Measurements from ENCODE around the gene SSBP3.

The SSBP3 gene

GRCh38 chr1:54311506-54311905 is 94.7 kb downstream of the SSBP3 start:
- Histone ChIP-seq H3K4me2 (ENCODE audit: low read length) (no peak overlapping the region), H3K27me3 (ENCODE audit: low read depth, low read length) (no peaks in the 10 kb centered on the region), H3K79me2 (ENCODE audit: low read length) (no peaks in the 10 kb centered on the region), H3K4me3 (ENCODE audit: low read length) (no peak overlapping the region), H4K20me1 (ENCODE audit: insufficient read depth, low read length) (no peaks in the 10 kb centered on the region), H2AFZ (ENCODE audit: low read depth, low read length) (no peak overlapping the region), H3K4me1 (ENCODE audit: low read length) (no peaks in the 10 kb centered on the region), H3K27ac (ENCODE audit: low read length) (no peak overlapping the region), H3K9ac (ENCODE audit: low read length) (no peak overlapping the region), H3K36me3 (replicated peaks; ENCODE audit: low read depth, low read length) (no peaks in the 10 kb centered on the region), H3K9me3 (ENCODE audit: insufficient read depth, low read length) (no peaks in the 10 kb centered on the region)
- TF ChIP-seq CTCF (IDR thresholded peaks at IDR 0.05; ENCODE audit: low read depth, low read length) (no peak), EZH2phosphoT487 (IDR thresholded peaks at IDR 0.05; ENCODE audit: low read depth) (no peak)

DNA sequence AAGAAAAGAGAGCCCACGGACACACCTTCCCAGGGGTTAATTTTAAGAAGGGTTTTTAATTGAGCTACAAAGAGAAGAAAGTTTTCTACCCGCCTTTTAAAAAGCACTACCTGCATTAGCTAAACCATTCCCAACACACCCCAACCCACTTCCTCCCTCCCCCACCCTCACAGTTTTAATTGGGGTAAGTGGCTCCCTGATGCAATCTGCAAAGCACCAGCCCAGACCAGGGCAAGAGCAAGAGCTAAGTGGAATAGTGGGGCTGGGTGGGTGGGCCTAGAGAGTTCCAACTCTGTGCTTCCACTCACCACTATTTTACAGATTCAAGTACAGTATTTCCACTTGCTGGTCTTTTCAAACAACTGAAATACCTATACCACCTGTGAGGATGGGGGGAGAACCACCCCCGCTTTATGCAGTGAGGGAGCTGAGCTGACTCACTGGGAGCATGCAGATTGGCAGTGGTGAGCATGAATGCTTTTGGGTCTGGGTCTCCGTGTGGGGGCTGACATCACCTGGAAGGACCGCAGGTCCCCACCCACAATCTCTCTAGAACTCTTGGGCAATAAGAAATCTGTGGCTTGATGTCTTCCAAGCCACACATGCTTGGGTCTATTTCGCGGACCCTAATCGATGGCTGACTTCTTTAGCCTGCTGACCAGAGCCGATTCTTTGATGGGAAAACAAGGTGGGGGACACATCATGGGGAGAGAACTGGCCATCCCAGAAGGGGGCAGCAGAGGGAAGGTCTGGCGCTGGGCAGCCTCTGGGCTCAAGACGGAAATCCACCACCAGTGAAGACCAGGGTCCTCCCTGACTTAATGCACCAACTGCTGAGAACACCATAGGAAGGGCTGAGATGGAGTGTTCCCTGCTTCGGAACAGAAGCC is 95.5 kb downstream of the SSBP3 start:
- no peak overlapping the region for H3K27ac ChIP-seq (ENCODE audit: low read length)

GRCh38 chr1:54309631-54310366 is 96.4 kb downstream of the SSBP3 start:
- no peaks in the 10 kb centered on the region for H3K79me2 ChIP-seq (ENCODE audit: low read length)
- no peaks in the 10 kb centered on the region for H3K4me1 ChIP-seq (ENCODE audit: low read length)
- H4K20me1 ChIP-seq (ENCODE audit: insufficient read depth, low read length), result no peaks in the 10 kb centered on the region
- no peak overlapping the region for H2AFZ ChIP-seq (ENCODE audit: low read depth, low read length)
- H3K4me3 ChIP-seq (ENCODE audit: low read length), result no peak overlapping the region
- TF ChIP-seq EZH2phosphoT487 (IDR thresholded peaks at IDR 0.05; ENCODE audit: low read depth), result no peak
- no peak for TF ChIP-seq CTCF (IDR thresholded peaks at IDR 0.05; ENCODE audit: low read depth, low read length)
- no peaks in the 10 kb centered on the region for H3K9me3 ChIP-seq (ENCODE audit: insufficient read depth, low read length)
- H3K36me3 ChIP-seq (replicated peaks; ENCODE audit: low read depth, low read length), result no peaks in the 10 kb centered on the region
- H3K27ac ChIP-seq (ENCODE audit: low read length), result no peak overlapping the region
- no peak overlapping the region for H3K4me2 ChIP-seq (ENCODE audit: low read length)
- H3K27me3 ChIP-seq (ENCODE audit: low read depth, low read length), result no peaks in the 10 kb centered on the region
- no peak overlapping the region for H3K9ac ChIP-seq (ENCODE audit: low read length)

More for the DNA sequence above, 95.5 kb downstream of the SSBP3 start:
- no peak overlapping the region for H3K4me2 ChIP-seq (ENCODE audit: low read length)
- H3K36me3 ChIP-seq (replicated peaks; ENCODE audit: low read depth, low read length), result no peaks in the 10 kb centered on the region
- H3K9ac ChIP-seq (ENCODE audit: low read length), result no peak overlapping the region
- H3K4me3 ChIP-seq (ENCODE audit: low read length), result no peak overlapping the region
- H3K79me2 ChIP-seq (ENCODE audit: low read length), result no peaks in the 10 kb centered on the region
- no peaks in the 10 kb centered on the region for H4K20me1 ChIP-seq (ENCODE audit: insufficient read depth, low read length)
- no peaks in the 10 kb centered on the region for H3K27me3 ChIP-seq (ENCODE audit: low read depth, low read length)
- no peak overlapping the region for H2AFZ ChIP-seq (ENCODE audit: low read depth, low read length)
- H3K9me3 ChIP-seq (ENCODE audit: insufficient read depth, low read length), result no peaks in the 10 kb centered on the region
- TF ChIP-seq CTCF (IDR thresholded peaks at IDR 0.05; ENCODE audit: low read depth, low read length), result peak; percentile 35
- TF ChIP-seq EZH2phosphoT487 (IDR thresholded peaks at IDR 0.05; ENCODE audit: low read depth), result no peak
- no peaks in the 10 kb centered on the region for H3K4me1 ChIP-seq (ENCODE audit: low read length)

DNA sequence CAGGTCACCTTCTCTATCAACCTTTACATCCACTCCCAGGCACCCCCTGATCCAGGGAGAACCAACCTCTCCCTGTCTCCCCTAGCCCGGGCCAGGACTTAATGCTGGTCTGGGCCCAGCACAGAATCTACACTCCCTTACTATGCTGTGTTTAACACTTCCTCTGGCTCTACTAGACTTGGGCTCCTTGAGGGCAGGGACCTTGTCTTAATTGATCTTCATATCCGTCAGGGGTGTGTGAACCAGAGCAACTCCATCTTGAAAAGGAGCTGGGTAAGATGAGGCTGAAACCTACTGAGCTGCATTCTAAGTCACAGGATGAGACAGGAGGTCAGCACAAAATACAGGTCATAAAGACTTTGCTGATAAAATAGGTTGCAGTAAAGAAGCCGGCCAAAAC is 98.9 kb downstream of the SSBP3 start:
- no peaks in the 10 kb centered on the region for H3K79me2 ChIP-seq (ENCODE audit: low read length)
- no peak overlapping the region for H2AFZ ChIP-seq (ENCODE audit: low read depth, low read length)
- H3K9me3 ChIP-seq (ENCODE audit: insufficient read depth, low read length), result no peaks in the 10 kb centered on the region
- H3K27ac ChIP-seq (ENCODE audit: low read length), result no peak overlapping the region
- H3K4me2 ChIP-seq (ENCODE audit: low read length), result no peak overlapping the region
- H3K4me1 ChIP-seq (ENCODE audit: low read length), result no peaks in the 10 kb centered on the region
- no peaks in the 10 kb centered on the region for H3K36me3 ChIP-seq (replicated peaks; ENCODE audit: low read depth, low read length)
- no peaks in the 10 kb centered on the region for H3K27me3 ChIP-seq (ENCODE audit: low read depth, low read length)
- no peak for TF ChIP-seq CTCF (IDR thresholded peaks at IDR 0.05; ENCODE audit: low read depth, low read length)
- TF ChIP-seq EZH2phosphoT487 (IDR thresholded peaks at IDR 0.05; ENCODE audit: low read depth), result no peak
- H3K9ac ChIP-seq (ENCODE audit: low read length), result no peak overlapping the region
- no peak overlapping the region for H3K4me3 ChIP-seq (ENCODE audit: low read length)
- H4K20me1 ChIP-seq (ENCODE audit: insufficient read depth, low read length), result no peaks in the 10 kb centered on the region
